ENCODE data around the gene RPL10A.

DNA sequence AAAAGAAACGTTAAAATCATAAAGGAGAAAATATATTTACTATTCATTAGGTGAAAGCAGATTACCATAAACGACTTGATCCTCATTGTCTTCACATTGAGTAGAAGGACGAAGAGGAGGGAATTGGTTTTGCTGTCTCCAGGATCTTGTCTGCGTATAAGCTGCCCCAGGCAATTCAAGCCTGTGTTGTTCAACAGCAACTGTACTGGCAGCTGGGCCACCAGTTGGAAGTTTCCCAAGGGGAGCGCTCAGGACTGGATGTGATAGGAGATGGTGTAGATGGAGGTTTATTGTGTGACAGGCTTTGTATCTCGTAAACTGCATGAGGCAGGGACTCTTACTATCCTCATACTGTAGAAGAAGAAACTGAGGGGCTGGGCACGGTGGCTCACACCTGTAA lies 20.0 kb upstream of the RPL10A start:
- TF ChIP-seq CTCF (IDR thresholded peaks at IDR 0.05) (no peak), POLR2AphosphoS5 (IDR thresholded peaks at IDR 0.05) (no peak)

All from prostate gland (tissue), 2 donors.